Mononuclear cell (primary cell): ENCODE results near the gene NR1H4. TPM values are rescaled to one million over a fixed set of nuclear protein-coding genes. Genes with fewer than 3 reads are reported as not detected.
"Not testable (repeated sequence)": the region's sequence is repeated elsewhere in the genome, so short reads cannot be mapped to it uniquely, and the experiment has no call there.

Experiments used
- H3K27me3 ChIP-seq: 2 replicates; pipeline ENCODE4 v1.6.0; 2011; ENCODE audit warnings: low read length, control low read depth; ENCODE audit not compliant: insufficient read depth
- H3K4me1 ChIP-seq: 2 replicates; pipeline ENCODE4 v1.5.1; 2011; ENCODE audit warnings: mild to moderate bottlenecking, low read length, control low read depth; ENCODE audit not compliant: insufficient read depth
- H3K4me3 ChIP-seq: 2 replicates; pipeline ENCODE4 v1.5.1; 2011; ENCODE audit warnings: mild to moderate bottlenecking, low read length, moderate library complexity
- H3K9me3 ChIP-seq: 2 replicates; pipeline ENCODE4 v1.5.1; 2011; ENCODE audit warnings: low read depth, mild to moderate bottlenecking, control low read depth, low read length
- total RNA-seq: library from RNA; depleted of rRNA; stranded (reverse); fragments of >200 nt; gene quantifications from one replicate; pipeline ENCODE4 v1.2.3, GENCODE V29; 2012

NR1H4 gene
- 0.10 TPM for total RNA-seq

DNA sequence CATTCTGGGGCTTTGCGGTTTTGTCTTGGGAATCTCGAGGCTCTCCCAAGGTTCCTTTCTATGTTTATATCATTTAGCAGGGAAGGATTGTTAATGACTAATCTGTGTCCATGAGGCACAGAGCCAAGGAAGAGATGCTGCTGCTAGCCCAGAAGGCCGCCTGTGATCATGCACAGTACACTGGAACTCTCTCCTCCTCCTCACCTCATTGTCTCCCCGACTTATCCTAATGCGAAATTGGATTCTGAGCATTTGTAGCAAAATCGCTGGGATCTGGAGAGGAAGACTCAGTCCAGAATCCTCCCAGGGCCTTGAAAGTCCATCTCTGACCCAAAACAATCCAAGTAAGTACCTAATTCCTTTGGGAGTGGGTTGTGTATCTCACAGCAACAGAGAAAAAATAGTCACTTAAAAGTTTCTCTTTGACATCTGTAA, at the start of gene NR1H4:
TSS of gene NR1H4 (plus strand) at position 151 of the 435 bp plus-strand sequence. CDS start 19,458 bp downstream, outside the sequence.
- Histone ChIP-seq H3K9me3 (no peaks in the 10 kb centered on the region), H3K4me1 (no peaks in the 10 kb centered on the region), H3K4me3 (no peak within 1 kb of the TSS), H3K27me3 (no peaks in the 10 kb centered on the region)

DNA sequence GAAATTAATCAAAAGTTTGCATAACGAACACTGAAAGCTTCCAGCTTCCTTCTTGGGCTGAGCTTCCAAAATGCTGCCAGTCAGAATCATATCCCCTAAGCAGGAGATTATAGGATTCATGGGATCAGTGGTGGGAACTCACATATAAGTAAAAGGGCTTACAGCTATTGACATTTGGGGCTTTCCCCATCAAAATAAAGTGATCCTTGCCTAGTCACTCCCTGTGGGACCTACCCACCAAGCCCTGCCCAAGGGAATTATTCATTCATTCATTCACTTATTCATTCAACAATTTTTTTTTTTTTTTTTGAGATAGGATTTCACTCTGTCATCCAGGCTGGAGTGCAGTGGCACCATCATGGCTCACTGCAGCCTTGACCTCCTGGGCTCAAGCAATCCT, 47.5 kb upstream of the NR1H4 start:
- Histone ChIP-seq H3K9me3 (no peaks in the 10 kb centered on the region), H3K4me1 (no peaks in the 10 kb centered on the region), H3K27me3 (peaks cover 3% of the 10 kb centered on the region), H3K4me3 (no peak overlapping the region)

DNA sequence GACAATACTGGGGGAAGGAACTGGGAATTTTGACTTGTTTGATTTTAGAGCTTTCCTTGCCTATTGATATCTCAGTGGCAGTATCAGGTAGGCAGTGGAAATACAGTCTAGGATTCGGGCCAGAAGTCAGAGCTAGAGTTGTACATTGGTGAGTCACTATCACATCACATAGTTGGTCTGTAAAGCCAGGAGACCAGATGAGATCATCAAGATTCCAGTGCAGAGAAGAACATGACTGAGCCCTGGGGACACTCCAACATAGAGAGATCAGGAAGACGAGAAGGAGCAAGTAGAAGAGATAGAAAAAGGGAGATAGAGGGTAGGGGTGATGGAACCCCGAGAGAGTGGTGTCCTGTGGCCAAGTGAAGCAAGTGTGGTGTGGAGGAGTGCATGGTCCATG, 46.6 kb upstream of the NR1H4 start:
- no peak overlapping the region for H3K4me3 ChIP-seq
- no peaks in the 10 kb centered on the region for H3K9me3 ChIP-seq
- peaks cover 3% of the 10 kb centered on the region for H3K27me3 ChIP-seq
- no peaks in the 10 kb centered on the region for H3K4me1 ChIP-seq

DNA sequence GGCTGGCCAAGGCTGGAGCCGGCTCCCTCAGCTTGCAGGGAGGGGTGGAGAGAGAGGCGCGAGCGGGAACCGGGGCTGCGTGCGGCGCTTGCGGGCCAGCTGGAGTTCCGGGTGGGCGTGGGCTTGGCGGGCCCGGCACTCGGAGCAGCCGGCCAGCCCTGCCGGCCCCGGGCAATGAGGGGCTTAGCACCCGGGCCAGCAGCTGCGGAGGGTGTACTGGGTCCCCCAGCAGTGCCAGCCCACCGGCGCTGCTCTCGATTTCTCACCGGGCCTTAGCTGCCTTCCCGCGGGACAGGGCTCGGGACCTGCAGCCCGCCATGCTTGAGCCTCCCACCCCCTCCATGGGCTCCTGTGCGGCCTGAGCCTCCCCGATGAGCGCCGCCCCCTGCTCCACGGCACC, 43.4 kb upstream of the NR1H4 start:
- H3K9me3 ChIP-seq, H3K27me3 ChIP-seq, H3K4me3 ChIP-seq, H3K4me1 ChIP-seq: not testable (repeated sequence)

DNA sequence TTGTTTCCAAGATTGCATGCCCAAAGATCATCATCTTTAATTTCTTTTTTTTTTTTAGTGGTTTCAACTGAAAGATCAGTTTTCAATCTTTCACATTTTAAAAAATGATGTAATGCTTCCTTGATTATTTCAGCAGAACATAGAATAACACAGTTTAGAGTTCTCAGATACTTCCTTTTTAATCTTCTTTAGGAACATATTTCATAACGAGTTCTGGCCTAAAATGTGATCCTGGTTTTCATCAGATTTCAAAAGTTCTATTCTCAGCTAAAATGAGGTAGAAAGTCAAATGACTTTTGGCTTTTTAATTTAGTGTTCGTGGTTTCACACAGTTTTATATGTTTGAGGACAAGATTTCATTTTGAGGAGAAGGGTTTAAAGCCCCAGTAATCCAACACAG, 40.0 kb upstream of the NR1H4 start:
- no peaks in the 10 kb centered on the region for H3K27me3 ChIP-seq
- no peaks in the 10 kb centered on the region for H3K4me1 ChIP-seq
- H3K4me3 ChIP-seq, result no peak overlapping the region
- H3K9me3 ChIP-seq, result no peaks in the 10 kb centered on the region

DNA sequence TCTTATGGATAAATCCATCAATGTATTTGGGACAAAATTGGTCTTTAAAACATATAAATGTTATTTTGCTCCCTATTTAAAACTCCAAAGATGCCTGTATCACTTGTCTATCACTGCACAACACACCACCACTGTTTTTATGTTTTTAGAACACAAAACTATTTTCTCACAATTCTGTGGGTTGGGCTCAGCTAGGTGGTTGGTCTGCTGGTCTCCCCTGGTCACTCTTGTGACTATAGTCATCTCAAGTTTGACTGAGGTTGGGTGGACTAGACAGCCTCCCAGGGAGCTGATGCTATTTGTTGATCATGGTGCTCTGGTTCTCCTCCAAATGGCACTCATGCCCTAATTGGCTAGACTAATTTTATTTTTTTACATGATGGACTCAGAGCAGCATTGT, 39.5 kb upstream of the NR1H4 start:
- no peaks in the 10 kb centered on the region for H3K27me3 ChIP-seq
- no peaks in the 10 kb centered on the region for H3K9me3 ChIP-seq
- no peaks in the 10 kb centered on the region for H3K4me1 ChIP-seq
- H3K4me3 ChIP-seq, result no peak overlapping the region

DNA sequence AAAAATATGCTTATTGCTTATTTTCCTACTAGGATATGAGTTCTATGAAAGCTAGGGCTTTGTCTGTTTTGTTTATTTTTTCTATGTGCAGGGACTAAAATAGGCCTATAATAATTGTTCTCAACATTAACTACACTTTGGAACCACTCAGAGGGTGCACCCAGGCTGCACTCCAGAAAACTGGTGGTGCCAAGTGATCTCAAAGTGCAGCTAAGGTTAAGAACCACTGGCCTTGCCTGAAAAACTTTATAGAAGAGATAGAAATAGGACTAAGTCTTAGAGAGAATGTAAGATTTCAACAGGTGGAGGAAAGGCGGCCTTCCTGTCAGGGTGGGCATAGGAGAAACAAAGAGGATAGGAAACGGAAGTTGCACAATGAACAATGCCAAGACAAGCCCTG, 37.7 kb upstream of the NR1H4 start:
- H3K27me3 ChIP-seq, result no peaks in the 10 kb centered on the region
- H3K4me1 ChIP-seq, result no peaks in the 10 kb centered on the region
- H3K4me3 ChIP-seq, result no peak overlapping the region
- H3K9me3 ChIP-seq, result no peaks in the 10 kb centered on the region

DNA sequence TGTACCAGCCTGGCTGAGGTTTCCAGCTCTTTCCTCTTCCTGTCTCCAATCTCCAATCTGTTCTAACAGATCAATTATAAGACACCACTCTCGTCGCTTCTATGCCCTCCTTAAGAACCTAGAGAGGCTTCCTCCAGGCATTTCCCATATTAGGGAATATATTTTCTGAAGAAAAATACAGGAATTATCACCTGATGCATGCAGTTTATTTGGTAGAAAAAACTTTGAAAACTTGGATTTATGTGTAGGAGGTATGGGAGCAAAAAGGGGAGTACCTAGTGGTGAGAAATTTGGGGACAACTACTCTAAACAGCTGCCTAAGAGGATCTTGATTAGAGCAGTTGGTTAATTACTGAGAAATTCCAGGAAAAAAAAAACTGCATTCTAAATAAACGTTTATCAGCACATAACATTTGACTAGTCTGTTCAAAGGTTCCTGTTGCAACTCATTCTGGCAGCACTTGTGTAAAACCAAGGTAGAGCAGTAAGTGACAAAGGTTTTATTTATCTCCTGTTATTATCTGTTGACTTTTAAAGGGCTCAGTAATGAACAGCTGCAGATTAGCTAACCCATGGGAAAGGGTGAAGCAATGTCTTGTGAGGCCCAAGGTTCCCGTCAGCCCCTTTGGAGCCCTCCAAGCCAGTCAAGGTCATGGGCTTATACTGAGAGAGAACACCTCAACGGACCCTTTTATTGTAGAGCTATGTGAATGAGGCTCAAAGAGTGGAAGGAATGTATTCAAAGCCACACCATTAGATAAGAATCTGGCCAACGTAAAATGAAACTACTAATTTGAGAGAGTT, 36.4 kb upstream of the NR1H4 start:
- no peak overlapping the region for H3K4me3 ChIP-seq

DNA sequence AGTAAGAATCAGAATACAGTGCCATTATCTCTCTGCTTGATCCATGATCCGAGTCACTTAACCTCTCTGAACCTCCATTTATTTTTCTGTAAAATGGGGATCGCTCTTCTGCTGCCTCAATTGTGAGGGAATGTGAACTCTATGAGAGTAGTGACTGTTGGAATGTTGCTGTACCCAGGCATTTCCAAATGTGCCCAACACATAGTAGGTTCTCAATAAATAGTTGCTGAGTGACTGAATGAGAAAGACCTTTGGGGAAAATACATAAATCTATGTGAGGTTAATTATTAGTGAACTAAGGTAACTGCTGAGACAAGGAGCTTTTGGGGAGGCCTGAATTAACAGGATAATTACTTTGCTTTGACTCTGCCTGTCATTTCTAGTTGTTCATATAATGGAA, 33.9 kb upstream of the NR1H4 start:
- H3K4me1 ChIP-seq, result no peaks in the 10 kb centered on the region
- no peak overlapping the region for H3K4me3 ChIP-seq
- no peaks in the 10 kb centered on the region for H3K9me3 ChIP-seq
- H3K27me3 ChIP-seq, result no peaks in the 10 kb centered on the region

More for the DNA sequence above, 36.4 kb upstream of the NR1H4 start:
- H3K4me1 ChIP-seq, result no peaks in the 10 kb centered on the region
- no peaks in the 10 kb centered on the region for H3K27me3 ChIP-seq
- H3K9me3 ChIP-seq, result no peaks in the 10 kb centered on the region

DNA sequence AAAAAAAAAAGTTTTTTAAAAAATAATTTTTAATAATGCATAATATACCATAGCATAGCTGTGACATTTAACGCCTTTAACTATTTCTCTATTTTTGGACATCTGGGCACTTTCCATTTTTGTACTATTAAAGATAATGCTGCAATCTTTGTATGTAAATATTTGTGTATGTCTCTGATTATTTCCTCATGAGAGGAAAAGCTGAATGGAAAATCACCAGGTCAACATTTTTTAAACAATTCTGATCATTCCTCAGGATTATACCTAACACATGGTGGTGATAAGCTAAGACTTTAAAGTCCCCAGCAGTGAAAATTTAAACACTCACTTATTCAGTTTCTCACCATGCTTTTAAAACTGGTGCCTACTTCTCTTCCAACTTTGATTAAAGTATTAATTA, 31.3 kb upstream of the NR1H4 start:
- no peaks in the 10 kb centered on the region for H3K4me1 ChIP-seq
- H3K27me3 ChIP-seq, result no peaks in the 10 kb centered on the region
- no peak overlapping the region for H3K4me3 ChIP-seq
- no peaks in the 10 kb centered on the region for H3K9me3 ChIP-seq

DNA sequence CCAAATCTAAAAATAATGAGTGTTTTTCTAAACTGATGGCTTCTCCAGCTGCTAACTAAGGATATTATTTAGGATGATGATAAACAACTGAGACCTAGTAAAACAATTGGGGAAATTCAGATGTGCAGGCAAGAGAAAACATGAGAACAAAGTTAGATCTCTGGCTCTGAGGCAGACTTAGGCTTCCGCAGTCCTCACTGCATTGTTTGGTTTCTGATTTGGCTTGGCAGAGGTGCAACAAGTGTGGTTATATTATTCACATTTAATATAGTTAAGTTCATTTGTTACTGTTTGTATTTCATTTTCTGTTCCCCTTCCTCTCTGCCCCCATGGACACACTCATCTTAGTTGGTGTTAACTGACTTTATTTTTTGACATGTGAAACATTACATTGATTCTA, 30.2 kb upstream of the NR1H4 start:
- no peak overlapping the region for H3K4me3 ChIP-seq
- H3K27me3 ChIP-seq, result no peaks in the 10 kb centered on the region

DNA sequence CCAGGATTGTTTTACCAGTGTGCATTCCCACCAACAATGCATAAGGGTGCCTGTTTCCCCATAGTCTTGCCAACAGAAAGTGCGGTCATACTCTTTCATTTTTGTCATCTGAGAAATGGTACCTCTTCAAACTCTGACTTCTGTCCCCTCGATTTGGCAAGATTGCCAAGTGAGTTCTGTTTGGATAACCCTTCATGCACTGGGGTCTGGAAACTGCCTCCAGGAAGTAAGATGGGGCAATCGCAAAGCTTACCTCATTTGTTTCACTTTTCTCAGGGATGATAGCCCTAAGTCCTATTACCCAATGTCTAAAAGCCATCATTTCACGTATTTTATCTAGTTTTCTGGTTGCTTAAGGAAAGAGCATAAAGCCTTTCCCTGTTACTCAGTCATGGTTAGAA, 28.6 kb upstream of the NR1H4 start:
- Histone ChIP-seq H3K9me3 (no peaks in the 10 kb centered on the region), H3K4me3 (no peak overlapping the region), H3K27me3 (no peaks in the 10 kb centered on the region), H3K4me1 (no peaks in the 10 kb centered on the region)

More for the DNA sequence above, 30.2 kb upstream of the NR1H4 start:
- Histone ChIP-seq H3K9me3 (no peaks in the 10 kb centered on the region), H3K4me1 (no peaks in the 10 kb centered on the region)

DNA sequence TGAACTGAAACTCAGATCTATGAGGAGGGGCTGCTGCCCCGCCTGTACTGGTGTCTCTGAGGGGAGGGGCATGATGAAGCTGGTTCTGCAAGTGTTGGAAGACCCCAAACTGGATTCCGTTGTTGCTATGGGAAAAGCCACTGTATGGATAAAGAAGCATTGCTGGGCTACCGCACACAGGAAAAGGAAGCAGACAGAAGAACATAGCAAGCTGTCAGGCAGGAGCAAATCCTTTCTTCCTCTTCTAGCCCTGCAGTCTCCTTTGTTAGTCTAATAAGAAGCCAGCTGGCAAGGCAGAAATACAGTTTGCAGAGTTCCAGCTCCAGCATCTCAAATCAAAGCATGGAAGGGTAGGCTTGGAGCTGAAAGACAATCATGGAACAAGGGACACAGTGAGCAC, 26.3 kb upstream of the NR1H4 start:
- H3K4me1 ChIP-seq, result no peaks in the 10 kb centered on the region
- H3K27me3 ChIP-seq, result no peaks in the 10 kb centered on the region
- H3K4me3 ChIP-seq, result no peak overlapping the region
- H3K9me3 ChIP-seq, result no peaks in the 10 kb centered on the region

DNA sequence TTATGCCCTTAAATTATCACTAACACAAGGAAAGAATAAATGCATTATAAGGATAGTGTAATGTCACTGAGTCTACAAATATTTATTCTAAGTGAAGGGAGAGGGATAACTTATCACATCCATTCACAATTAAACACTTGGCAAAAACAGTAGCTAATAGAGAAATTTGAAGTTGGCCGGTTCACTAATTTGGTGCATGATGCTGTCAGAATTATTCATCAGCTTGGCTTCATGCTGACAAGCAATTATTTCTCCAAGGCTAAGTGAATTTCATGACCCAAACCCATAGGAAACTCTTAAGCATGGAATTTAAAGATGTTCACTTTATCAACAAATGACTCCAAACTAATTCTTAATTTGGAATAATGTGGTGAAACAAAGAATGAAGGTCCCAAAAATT, 25.0 kb upstream of the NR1H4 start:
- Histone ChIP-seq H3K4me1 (no peaks in the 10 kb centered on the region), H3K4me3 (no peak overlapping the region), H3K27me3 (no peaks in the 10 kb centered on the region), H3K9me3 (no peaks in the 10 kb centered on the region)

DNA sequence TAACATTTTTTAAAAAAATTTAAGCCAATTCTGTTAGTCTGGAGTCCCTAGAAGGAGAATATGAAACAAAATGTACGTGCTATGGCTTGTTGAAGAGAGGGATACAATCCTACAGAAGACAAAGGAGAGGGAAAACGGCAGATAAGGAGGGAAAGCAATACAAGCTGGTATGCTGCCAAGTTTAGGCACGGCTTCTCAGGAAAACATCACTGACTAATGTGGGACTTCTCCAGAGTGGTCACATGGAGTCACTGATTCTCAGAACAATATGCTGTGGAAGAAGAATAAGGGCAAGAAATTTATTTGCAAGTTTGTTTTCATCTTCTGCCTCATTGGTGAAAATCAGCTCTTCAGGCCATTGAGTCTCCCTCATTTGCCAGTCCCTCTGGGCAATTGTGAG, 22.9 kb upstream of the NR1H4 start:
- no peaks in the 10 kb centered on the region for H3K4me1 ChIP-seq
- H3K4me3 ChIP-seq, result no peak overlapping the region
- no peaks in the 10 kb centered on the region for H3K9me3 ChIP-seq
- no peaks in the 10 kb centered on the region for H3K27me3 ChIP-seq

DNA sequence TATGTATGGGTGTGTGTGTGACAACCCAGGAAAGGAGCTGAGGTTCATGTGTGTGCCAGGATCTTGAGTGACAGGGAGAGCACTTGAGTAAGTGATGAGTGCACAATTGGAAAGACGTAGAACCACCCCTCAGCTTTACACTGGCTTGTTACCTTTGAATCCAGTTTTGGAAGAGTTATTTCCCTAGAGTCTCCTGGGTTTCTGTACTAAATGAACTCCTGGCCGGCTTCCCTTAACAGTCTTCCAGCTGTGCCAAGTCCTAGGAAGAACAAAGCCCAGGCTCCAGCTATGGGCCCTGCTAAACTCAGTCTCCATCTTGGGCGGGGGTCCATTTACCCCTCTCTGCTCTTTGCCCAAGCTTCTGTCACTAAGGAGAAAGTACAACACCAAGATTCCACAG, 19.7 kb upstream of the NR1H4 start:
- H3K4me1 ChIP-seq, result no peaks in the 10 kb centered on the region
- no peaks in the 10 kb centered on the region for H3K27me3 ChIP-seq
- H3K4me3 ChIP-seq, result no peak overlapping the region
- no peaks in the 10 kb centered on the region for H3K9me3 ChIP-seq
